T-helper 17 cell (primary cell): ENCODE data around the gene SRP9. TPM values are rescaled to one million over a fixed set of nuclear protein-coding genes. Genes with fewer than 3 reads are reported as not detected.
"Not testable (repeated sequence)": the region's sequence is repeated elsewhere in the genome, so short reads cannot be mapped to it uniquely, and the experiment has no call there.

Source experiments
- ATAC-seq: fragments of 150-1000 bp; cut with Tn5 transposase; 2 replicates; pipeline ENCODE4 v1.10.0; 2021; ENCODE audit warnings: mild to moderate bottlenecking, moderate library complexity
- DNase-seq, 3 donors: peaks; one replicate each; pipeline versions ENCODE4 v3.0.0 to v3.0.0-alpha.2; 2020 to 2021
- H3K9me3 ChIP-seq: one replicate; pipeline ENCODE4 v1.7.0; 2013; ENCODE audit warnings: low read length, mild to moderate bottlenecking; ENCODE audit not compliant: control insufficient read depth, poor library complexity, severe bottlenecking
- H3K27ac Mint-ChIP-seq: one replicate; pipeline ENCODE4 v1.8.0; 2022; ENCODE audit warnings: mild to moderate bottlenecking, moderate library complexity, mixed read lengths
- H3K27me3 Mint-ChIP-seq: one replicate; pipeline ENCODE4 v1.8.0; 2022; ENCODE audit warnings: mixed read lengths
- H3K36me3 Mint-ChIP-seq: one replicate; pipeline ENCODE4 v1.8.0; 2022; ENCODE audit warnings: low read depth, mixed read lengths
- H3K4me1 Mint-ChIP-seq: one replicate; pipeline ENCODE4 v1.8.0; 2022; ENCODE audit warnings: mild to moderate bottlenecking, mixed read lengths
- H3K4me3 Mint-ChIP-seq: one replicate; pipeline ENCODE4 v1.8.0; 2022; ENCODE audit warnings: mild to moderate bottlenecking, moderate library complexity, mixed read lengths
- total RNA-seq, 4 donors: library from RNA in 2 of 4; stranded (reverse) in 2 of 4; gene quantifications; one replicate each; pipeline ENCODE4 v1.2.3 and lab custom pipeline; 2022 to 2026

The SRP9 gene
- total RNA-seq, 2 donors from 2014 or later = 85.5 to 87.6 TPM

DNA sequence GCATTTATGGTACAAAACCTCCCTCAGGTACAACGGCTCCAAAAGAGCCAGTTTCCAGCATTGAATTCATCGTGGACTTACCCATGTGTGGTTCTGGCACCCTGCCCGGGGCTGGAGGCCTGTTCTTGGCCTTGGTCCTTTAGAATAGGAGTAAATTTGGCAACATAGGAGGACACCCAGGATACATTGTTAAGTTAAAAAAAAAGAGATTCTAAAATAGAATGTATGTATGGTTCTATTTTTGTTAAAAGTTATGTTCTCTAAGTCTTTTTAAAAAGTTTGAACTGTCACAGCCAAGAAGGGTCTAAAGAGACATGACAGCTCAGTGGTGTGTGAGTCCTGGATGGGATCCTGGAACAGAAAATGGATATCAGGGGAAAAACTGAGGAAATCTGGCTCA is 58.2 kb downstream of the SRP9 start:
- no peaks in the 10 kb centered on the region for H3K9me3 ChIP-seq
- no peak overlapping the region for H3K4me3 Mint-ChIP-seq
- DNase-seq (no peak), ATAC-seq (no peak)
- no peak overlapping the region for H3K27ac Mint-ChIP-seq
- H3K36me3 Mint-ChIP-seq = no peaks in the 10 kb centered on the region
- H3K4me1 Mint-ChIP-seq = peaks cover 6% of the 10 kb centered on the region
- no peaks in the 10 kb centered on the region for H3K27me3 Mint-ChIP-seq

DNA sequence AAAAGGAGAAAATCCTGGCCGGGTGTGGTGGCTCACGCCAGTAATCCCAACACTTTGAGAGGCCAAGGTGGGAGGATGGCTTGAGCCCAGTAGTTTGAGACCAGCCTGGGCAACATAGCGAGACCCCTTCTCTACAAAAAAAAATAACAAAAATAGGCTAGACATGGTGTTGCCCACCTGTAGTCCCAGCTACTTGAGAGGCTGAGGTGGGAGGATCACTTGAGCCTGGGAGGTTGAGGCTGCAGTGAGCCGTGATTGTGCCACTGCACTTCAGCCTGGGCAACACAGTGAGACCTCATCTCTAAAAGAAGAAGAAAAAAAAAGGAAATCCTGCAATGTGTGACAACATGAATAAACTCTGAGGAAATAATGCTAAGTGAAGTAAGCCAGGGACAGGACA is 58.7 kb downstream of the SRP9 start:
- H3K9me3 ChIP-seq, H3K36me3 Mint-ChIP-seq, DNase-seq, H3K27me3 Mint-ChIP-seq, H3K27ac Mint-ChIP-seq, ATAC-seq, H3K4me1 Mint-ChIP-seq, H3K4me3 Mint-ChIP-seq: not testable (repeated sequence)

DNA sequence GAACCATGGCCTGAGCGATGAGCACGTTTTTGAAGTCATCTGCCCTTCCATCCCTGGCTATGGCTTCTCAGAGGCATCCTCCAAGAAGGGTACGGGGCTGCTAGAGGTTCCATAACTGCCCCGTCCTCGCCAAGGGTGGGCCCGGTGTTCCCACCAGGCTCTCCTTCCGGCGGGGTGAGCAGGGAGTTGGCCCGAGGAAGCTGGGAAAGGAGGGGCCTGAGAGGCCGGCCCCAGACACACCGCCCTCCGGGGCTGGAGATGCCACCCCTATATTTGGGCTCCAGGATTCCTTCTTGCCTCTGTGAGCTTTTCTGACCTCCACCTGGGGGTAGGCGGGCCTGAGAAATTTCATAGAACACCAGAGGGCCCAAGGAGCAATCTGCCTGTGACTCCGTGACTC is 61.2 kb downstream of the SRP9 start:
- H3K4me3 Mint-ChIP-seq = no peak overlapping the region
- H3K27me3 Mint-ChIP-seq = no peaks in the 10 kb centered on the region
- no peak for ATAC-seq
- no peaks in the 10 kb centered on the region for H3K36me3 Mint-ChIP-seq
- DNase-seq = no peak
- no peaks in the 10 kb centered on the region for H3K9me3 ChIP-seq
- peak overlapping the region; percentile 49 for H3K27ac Mint-ChIP-seq
- peaks cover 13% of the 10 kb centered on the region for H3K4me1 Mint-ChIP-seq

Other genes with a start within 250 kb of the SRP9 start
- gene ENAH, start 124.7 kb upstream of the SRP9 start, total RNA-seq = under 1 TPM; 0.57 to 0.73 TPM
- gene EPHX1, start 32.3 kb downstream of the SRP9 start, total RNA-seq = 1 to 10 TPM in 1 of 2 donors, under 1 TPM in 1; 0.94 to 1.3 TPM
- 100 to 1,000 TPM; 269 to 280 TPM for gene TMEM63A, start 104.6 kb downstream of the SRP9 start, total RNA-seq
- gene LEFTY1, start 111.3 kb downstream of the SRP9 start, total RNA-seq = under 1 TPM in 1 of 2 donors, not detected in 1; 0.68 TPM
- gene PYCR2, start 146.4 kb downstream of the SRP9 start, total RNA-seq = 10 to 100 TPM; 48.1 to 53.7 TPM
- gene LEFTY2, start 163.4 kb downstream of the SRP9 start, total RNA-seq = not detected
- 10 to 100 TPM; 31.7 to 37.6 TPM for gene SDE2, start 221.5 kb downstream of the SRP9 start, total RNA-seq